ENCODE data around the gene FITM1. TPM values are rescaled to one million over a fixed set of nuclear protein-coding genes. Genes with fewer than 3 reads are reported as not detected.

Gene FITM1
- total and polyA plus RNA-seq, 2 experiments from 2014 or later, result 0.53 TPM; not detected in 1

DNA sequence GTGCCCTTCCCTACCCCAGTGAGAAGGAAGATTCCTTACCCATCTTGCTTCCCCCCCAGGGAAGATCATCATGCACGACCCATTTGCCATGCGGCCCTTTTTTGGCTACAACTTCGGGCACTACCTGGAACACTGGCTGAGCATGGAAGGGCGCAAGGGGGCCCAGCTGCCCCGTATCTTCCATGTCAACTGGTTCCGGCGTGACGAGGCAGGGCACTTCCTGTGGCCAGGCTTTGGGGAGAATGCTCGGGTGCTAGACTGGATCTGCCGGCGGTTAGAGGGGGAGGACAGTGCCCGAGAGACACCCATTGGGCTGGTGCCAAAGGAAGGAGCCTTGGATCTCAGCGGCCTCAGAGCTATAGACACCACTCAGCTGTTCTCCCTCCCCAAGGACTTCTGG lies 27.0 kb upstream of the FITM1 start:
- no peaks in the 10 kb centered on the region for H3K27me3 ChIP-seq (ENCODE audit: insufficient read depth)
- H3F3A ChIP-seq (replicated peaks; ENCODE audit: low read depth), result peaks cover 5% of the 10 kb centered on the region; the same call in 1 of the 2 replicates
- ATAC-seq, result no peak
- H3K36me3 ChIP-seq (ENCODE audit: insufficient read depth), result peaks cover 31% of the 10 kb centered on the region
- peaks cover 67% of the 10 kb centered on the region for H3K36me3 Mint-ChIP-seq (ENCODE audit: low read depth)
- H3K27ac ChIP-seq (ENCODE audit: low read depth), result no peak overlapping the region
- peaks cover 14% of the 10 kb centered on the region for H3K9me3 Mint-ChIP-seq
- no peaks in the 10 kb centered on the region for H3K4me1 ChIP-seq (ENCODE audit: insufficient read depth)
- no peaks in the 10 kb centered on the region for H3K79me2 ChIP-seq (replicated peaks; ENCODE audit: insufficient read depth)
- H3K27me3 Mint-ChIP-seq (ENCODE audit: insufficient read depth, low read depth, poor library complexity), result peaks cover 5% of the 10 kb centered on the region
- no peak overlapping the region for H3K4me3 Mint-ChIP-seq
- H3K27ac Mint-ChIP-seq, result no peak overlapping the region
- no peaks in the 10 kb centered on the region for H3K9me2 ChIP-seq (ENCODE audit: insufficient read depth)
- H3K4me2 ChIP-seq, result no peak overlapping the region
- DNase-seq (ENCODE audit: low spot score), result no peak
- H3K4me3 ChIP-seq, result no peak overlapping the region
- peaks cover 3% of the 10 kb centered on the region; the same call in 1 of the 3 replicates for H3K4me1 Mint-ChIP-seq
- TF ChIP-seq EZH2 (IDR thresholded peaks at IDR 0.05; ENCODE audit: low read depth, unreplicated experiment) (no peak), ZNF114 (CRISPR knock-in tag; IDR thresholded peaks at IDR 0.05) (no peak), STAT1 (IDR thresholded peaks at IDR 0.05; ENCODE audit: unreplicated experiment) (no peak), JUNB (IDR thresholded peaks at IDR 0.05; ENCODE audit: unreplicated experiment) (no peak), EZH2phosphoT487 (IDR thresholded peaks at IDR 0.05; ENCODE audit: unreplicated experiment) (no peak), ZNF331 (CRISPR knock-in tag; IDR thresholded peaks at IDR 0.05; ENCODE audit: low read depth) (no peak), CREB1 (CRISPR knock-in tag; IDR thresholded peaks at IDR 0.05; ENCODE audit: low read depth) (no peak), CTCF (conservative IDR thresholded peaks at IDR 0.05; ENCODE audit: low read depth in 2 of 2) (no peak), POLR2AphosphoS5 (IDR thresholded peaks at IDR 0.05; ENCODE audit: low read depth) (no peak), NANOG (IDR thresholded peaks at IDR 0.05; ENCODE audit: borderline replicate concordance) (no peak)
- TF ChIP-seq, protein P1, sequence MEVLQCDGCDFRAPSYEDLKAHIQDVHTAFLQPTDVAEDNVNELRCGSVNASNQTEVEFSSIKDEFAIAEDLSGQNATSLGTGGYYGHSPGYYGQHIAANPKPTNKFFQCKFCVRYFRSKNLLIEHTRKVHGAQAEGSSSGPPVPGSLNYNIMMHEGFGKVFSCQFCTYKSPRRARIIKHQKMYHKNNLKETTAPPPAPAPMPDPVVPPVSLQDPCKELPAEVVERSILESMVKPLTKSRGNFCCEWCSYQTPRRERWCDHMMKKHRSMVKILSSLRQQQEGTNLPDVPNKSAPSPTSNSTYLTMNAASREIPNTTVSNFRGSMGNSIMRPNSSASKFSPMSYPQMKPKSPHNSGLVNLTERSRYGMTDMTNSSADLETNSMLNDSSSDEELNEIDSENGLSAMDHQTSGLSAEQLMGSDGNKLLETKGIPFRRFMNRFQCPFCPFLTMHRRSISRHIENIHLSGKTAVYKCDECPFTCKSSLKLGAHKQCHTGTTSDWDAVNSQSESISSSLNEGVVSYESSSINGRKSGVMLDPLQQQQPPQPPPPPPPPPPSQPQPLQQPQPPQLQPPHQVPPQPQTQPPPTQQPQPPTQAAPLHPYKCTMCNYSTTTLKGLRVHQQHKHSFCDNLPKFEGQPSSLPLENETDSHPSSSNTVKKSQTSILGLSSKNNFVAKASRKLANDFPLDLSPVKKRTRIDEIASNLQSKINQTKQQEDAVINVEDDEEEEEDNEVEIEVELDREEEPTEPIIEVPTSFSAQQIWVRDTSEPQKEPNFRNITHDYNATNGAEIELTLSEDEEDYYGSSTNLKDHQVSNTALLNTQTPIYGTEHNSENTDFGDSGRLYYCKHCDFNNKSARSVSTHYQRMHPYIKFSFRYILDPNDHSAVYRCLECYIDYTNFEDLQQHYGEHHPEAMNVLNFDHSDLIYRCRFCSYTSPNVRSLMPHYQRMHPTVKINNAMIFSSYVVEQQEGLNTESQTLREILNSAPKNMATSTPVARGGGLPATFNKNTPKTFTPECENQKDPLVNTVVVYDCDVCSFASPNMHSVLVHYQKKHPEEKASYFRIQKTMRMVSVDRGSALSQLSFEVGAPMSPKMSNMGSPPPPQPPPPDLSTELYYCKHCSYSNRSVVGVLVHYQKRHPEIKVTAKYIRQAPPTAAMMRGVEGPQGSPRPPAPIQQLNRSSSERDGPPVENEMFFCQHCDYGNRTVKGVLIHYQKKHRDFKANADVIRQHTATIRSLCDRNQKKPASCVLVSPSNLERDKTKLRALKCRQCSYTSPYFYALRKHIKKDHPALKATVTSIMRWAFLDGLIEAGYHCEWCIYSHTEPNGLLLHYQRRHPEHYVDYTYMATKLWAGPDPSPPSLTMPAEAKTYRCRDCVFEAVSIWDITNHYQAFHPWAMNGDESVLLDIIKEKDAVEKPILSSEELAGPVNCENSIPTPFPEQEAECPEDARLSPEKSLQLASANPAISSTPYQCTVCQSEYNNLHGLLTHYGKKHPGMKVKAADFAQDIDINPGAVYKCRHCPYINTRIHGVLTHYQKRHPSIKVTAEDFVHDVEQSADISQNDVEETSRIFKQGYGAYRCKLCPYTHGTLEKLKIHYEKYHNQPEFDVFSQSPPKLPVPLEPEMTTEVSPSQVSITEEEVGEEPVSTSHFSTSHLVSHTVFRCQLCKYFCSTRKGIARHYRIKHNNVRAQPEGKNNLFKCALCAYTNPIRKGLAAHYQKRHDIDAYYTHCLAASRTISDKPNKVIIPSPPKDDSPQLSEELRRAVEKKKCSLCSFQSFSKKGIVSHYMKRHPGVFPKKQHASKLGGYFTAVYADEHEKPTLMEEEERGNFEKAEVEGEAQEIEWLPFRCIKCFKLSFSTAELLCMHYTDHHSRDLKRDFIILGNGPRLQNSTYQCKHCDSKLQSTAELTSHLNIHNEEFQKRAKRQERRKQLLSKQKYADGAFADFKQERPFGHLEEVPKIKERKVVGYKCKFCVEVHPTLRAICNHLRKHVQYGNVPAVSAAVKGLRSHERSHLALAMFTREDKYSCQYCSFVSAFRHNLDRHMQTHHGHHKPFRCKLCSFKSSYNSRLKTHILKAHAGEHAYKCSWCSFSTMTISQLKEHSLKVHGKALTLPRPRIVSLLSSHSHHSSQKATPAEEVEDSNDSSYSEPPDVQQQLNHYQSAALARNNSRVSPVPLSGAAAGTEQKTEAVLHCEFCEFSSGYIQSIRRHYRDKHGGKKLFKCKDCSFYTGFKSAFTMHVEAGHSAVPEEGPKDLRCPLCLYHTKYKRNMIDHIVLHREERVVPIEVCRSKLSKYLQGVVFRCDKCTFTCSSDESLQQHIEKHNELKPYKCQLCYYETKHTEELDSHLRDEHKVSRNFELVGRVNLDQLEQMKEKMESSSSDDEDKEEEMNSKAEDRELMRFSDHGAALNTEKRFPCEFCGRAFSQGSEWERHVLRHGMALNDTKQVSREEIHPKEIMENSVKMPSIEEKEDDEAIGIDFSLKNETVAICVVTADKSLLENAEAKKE (CRISPR knock-in tag; IDR thresholded peaks at IDR 0.05), result no peak
- TF ChIP-seq, protein P2, sequence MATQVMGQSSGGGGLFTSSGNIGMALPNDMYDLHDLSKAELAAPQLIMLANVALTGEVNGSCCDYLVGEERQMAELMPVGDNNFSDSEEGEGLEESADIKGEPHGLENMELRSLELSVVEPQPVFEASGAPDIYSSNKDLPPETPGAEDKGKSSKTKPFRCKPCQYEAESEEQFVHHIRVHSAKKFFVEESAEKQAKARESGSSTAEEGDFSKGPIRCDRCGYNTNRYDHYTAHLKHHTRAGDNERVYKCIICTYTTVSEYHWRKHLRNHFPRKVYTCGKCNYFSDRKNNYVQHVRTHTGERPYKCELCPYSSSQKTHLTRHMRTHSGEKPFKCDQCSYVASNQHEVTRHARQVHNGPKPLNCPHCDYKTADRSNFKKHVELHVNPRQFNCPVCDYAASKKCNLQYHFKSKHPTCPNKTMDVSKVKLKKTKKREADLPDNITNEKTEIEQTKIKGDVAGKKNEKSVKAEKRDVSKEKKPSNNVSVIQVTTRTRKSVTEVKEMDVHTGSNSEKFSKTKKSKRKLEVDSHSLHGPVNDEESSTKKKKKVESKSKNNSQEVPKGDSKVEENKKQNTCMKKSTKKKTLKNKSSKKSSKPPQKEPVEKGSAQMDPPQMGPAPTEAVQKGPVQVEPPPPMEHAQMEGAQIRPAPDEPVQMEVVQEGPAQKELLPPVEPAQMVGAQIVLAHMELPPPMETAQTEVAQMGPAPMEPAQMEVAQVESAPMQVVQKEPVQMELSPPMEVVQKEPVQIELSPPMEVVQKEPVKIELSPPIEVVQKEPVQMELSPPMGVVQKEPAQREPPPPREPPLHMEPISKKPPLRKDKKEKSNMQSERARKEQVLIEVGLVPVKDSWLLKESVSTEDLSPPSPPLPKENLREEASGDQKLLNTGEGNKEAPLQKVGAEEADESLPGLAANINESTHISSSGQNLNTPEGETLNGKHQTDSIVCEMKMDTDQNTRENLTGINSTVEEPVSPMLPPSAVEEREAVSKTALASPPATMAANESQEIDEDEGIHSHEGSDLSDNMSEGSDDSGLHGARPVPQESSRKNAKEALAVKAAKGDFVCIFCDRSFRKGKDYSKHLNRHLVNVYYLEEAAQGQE (IDR thresholded peaks at IDR 0.05; ENCODE audit: unreplicated experiment), result no peak
- TF ChIP-seq, protein P3, sequence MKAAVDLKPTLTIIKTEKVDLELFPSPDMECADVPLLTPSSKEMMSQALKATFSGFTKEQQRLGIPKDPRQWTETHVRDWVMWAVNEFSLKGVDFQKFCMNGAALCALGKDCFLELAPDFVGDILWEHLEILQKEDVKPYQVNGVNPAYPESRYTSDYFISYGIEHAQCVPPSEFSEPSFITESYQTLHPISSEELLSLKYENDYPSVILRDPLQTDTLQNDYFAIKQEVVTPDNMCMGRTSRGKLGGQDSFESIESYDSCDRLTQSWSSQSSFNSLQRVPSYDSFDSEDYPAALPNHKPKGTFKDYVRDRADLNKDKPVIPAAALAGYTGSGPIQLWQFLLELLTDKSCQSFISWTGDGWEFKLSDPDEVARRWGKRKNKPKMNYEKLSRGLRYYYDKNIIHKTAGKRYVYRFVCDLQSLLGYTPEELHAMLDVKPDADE (IDR thresholded peaks at IDR 0.05), result no peak
- no peak overlapping the region for H2AFZ ChIP-seq
- H4K20me1 ChIP-seq (replicated peaks; ENCODE audit: insufficient read depth), result no peaks in the 10 kb centered on the region
